ENCODE measurements around the gene TRPM2. TPM values are rescaled to one million over a fixed set of nuclear protein-coding genes. Genes with fewer than 3 reads are reported as not detected.

TRPM2 gene
- total and polyA plus RNA-seq, 8 donors = 1.3 to 10.3 (median 2.4) TPM

GRCh38 chr21:44418876-44419230 is 65.4 kb downstream of the TRPM2 start:
- intact Hi-C loops (cut with DNase I; ENCODE audit: low total_unique reads) = no loop called here
- DNase-seq = no peak
- Histone ChIP-seq H3K9me3 (no peaks in the 10 kb centered on the region), H3K4me1 (no peaks in the 10 kb centered on the region), H3K27me3 (peaks cover 0 to 38% (median 0%) of the 10 kb centered on the region in 3 donors), H3K4me3 (no peak overlapping the region), H3K36me3 (peaks cover 0 to 40% (median 0%) of the 10 kb centered on the region in 4 donors), H3K27ac (no peak overlapping the region)
- 90 to 95% (median 93%) methylated on average over 4 to 8 of the region's 8 CpGs for WGBS, 5 donors
- TF ChIP-seq POLR2AphosphoS5 (IDR thresholded peaks at IDR 0.05) = no peak
- TF ChIP-seq EP300 (IDR thresholded peaks at IDR 0.05) = no peak
- TF ChIP-seq CTCF (IDR thresholded peaks at IDR 0.05) = no peak
- TF ChIP-seq POLR2A (IDR thresholded peaks at IDR 0.05) = no peak

GRCh38 chr21:44419679-44420078 is 66.3 kb downstream of the TRPM2 start:
- TF ChIP-seq EP300 (IDR thresholded peaks at IDR 0.05) (no peak), POLR2A (IDR thresholded peaks at IDR 0.05) (no peak), POLR2AphosphoS5 (IDR thresholded peaks at IDR 0.05) (no peak), CTCF (IDR thresholded peaks at IDR 0.05) (no peak)
- 95 to 98% (median 96%) methylated on average over 3 of the region's 3 CpGs for WGBS, 5 donors
- intact Hi-C loops (cut with DNase I; ENCODE audit: low total_unique reads) = no loop called here

GRCh38 chr21:44420416-44421205 is 67.2 kb downstream of the TRPM2 start:
- no peak for TF ChIP-seq POLR2A (IDR thresholded peaks at IDR 0.05)
- TF ChIP-seq CTCF (IDR thresholded peaks at IDR 0.05) = no peak
- no peak for TF ChIP-seq POLR2AphosphoS5 (IDR thresholded peaks at IDR 0.05)
- no peak for TF ChIP-seq EP300 (IDR thresholded peaks at IDR 0.05)
- H3K27me3 ChIP-seq = peaks cover 0 to 38% (median 0%) of the 10 kb centered on the region in 3 donors
- DNase-seq = no peak

More at GRCh38 chr21:44419679-44420078, 66.3 kb downstream of the TRPM2 start:
- Histone ChIP-seq H3K27ac (no peak overlapping the region), H3K27me3 (peaks cover 0 to 38% (median 0%) of the 10 kb centered on the region in 3 donors), H3K36me3 (peaks cover 0 to 34% (median 0%) of the 10 kb centered on the region in 4 donors), H3K4me3 (no peak overlapping the region), H3K9me3 (no peaks in the 10 kb centered on the region), H3K4me1 (no peaks in the 10 kb centered on the region)
- no peak for DNase-seq

GRCh38 chr21:44421901-44422840 is 68.8 kb downstream of the TRPM2 start:
- Histone ChIP-seq H3K9me3 (no peaks in the 10 kb centered on the region), H3K27ac (no peak overlapping the region), H3K4me3 (no peak overlapping the region), H3K4me1 (no peaks in the 10 kb centered on the region), H3K27me3 (peaks cover 0 to 42% (median 0%) of the 10 kb centered on the region in 3 donors), H3K36me3 (peaks cover 0 to 29% (median 0%) of the 10 kb centered on the region in 4 donors)
- DNase-seq = no peak
- WGBS, 5 donors = 82 to 87% (median 85%) methylated on average over 20 to 25 of the region's 26 CpGs
- no peak for TF ChIP-seq POLR2AphosphoS5 (IDR thresholded peaks at IDR 0.05)
- TF ChIP-seq CTCF (IDR thresholded peaks at IDR 0.05) = no peak
- no peak for TF ChIP-seq EP300 (IDR thresholded peaks at IDR 0.05)
- TF ChIP-seq POLR2A (IDR thresholded peaks at IDR 0.05) = no peak
- intact Hi-C loops (cut with DNase I; ENCODE audit: low total_unique reads) = no loop called here

More at GRCh38 chr21:44420416-44421205, 67.2 kb downstream of the TRPM2 start:
- 73 to 91% (median 83%) methylated on average over 11 to 14 of the region's 14 CpGs for WGBS, 5 donors
- peaks cover 0 to 27% (median 0%) of the 10 kb centered on the region in 4 donors for H3K36me3 ChIP-seq
- H3K4me1 ChIP-seq = no peaks in the 10 kb centered on the region
- H3K27ac ChIP-seq = no peak overlapping the region
- H3K9me3 ChIP-seq = no peaks in the 10 kb centered on the region
- H3K4me3 ChIP-seq = no peak overlapping the region
- intact Hi-C loops (cut with DNase I; ENCODE audit: low total_unique reads) = no loop called here

All from stomach (tissue), 9 donors.